H9 (cell line): ENCODE data around the gene ESRRB. TPM values are rescaled to one million over a fixed set of nuclear protein-coding genes. Genes with fewer than 3 reads are reported as not detected.

ENCODE experiments used
- DNase-seq: peaks from one replicate; pipeline ENCODE4 v3.0.0-alpha.2; 2017
- H2AFZ ChIP-seq: one replicate; pipeline ENCODE4 v1.6.1; 2013; ENCODE audit warnings: mild to moderate bottlenecking, low read length, control low read depth, moderate library complexity
- H2AK5ac ChIP-seq: 2 replicates; pipeline ENCODE4 v1.6.1; 2013; ENCODE audit warnings: low read length, control low read depth, mixed read lengths; ENCODE audit not compliant: insufficient read length
- H2BK120ac ChIP-seq: one replicate; pipeline ENCODE4 v1.6.1; 2013; ENCODE audit warnings: low read depth, mild to moderate bottlenecking, low read length, control low read depth, inconsistent platforms; ENCODE audit not compliant: poor library complexity, severe bottlenecking
- H2BK12ac ChIP-seq: 2 replicates; pipeline ENCODE4 v1.6.1; 2013; ENCODE audit warnings: low read length, control low read depth, mixed read lengths, low read depth; ENCODE audit not compliant: insufficient read length
- H2BK15ac ChIP-seq: 2 replicates; pipeline ENCODE4 v1.6.1; 2013; ENCODE audit warnings: low read depth, low read length, control low read depth
- H2BK20ac ChIP-seq: one replicate; pipeline ENCODE4 v1.6.1; 2013; ENCODE audit warnings: low read depth, mild to moderate bottlenecking, low read length, control low read depth, inconsistent platforms; ENCODE audit not compliant: poor library complexity, severe bottlenecking
- H2BK5ac ChIP-seq: 2 replicates; pipeline ENCODE4 v1.6.1; 2013; ENCODE audit warnings: low read length, control low read depth, mixed read lengths; ENCODE audit not compliant: insufficient read length
- H3K14ac ChIP-seq: 2 replicates; pipeline ENCODE4 v1.6.1; 2013; ENCODE audit warnings: low read length, control low read depth; ENCODE audit not compliant: insufficient read depth
- H3K18ac ChIP-seq: 2 replicates; pipeline ENCODE4 v1.6.1; 2013; ENCODE audit warnings: low read depth, mild to moderate bottlenecking, mixed read lengths, low read length, control low read depth; ENCODE audit not compliant: insufficient read length
- H3K23ac ChIP-seq: 2 replicates; pipeline ENCODE4 v1.6.1; 2013; ENCODE audit warnings: low read length, control low read depth, mixed read lengths, low read depth; ENCODE audit not compliant: insufficient read length
- H3K23me2 ChIP-seq: 2 replicates; pipeline ENCODE4 v1.6.1; 2013; ENCODE audit warnings: low read depth, mild to moderate bottlenecking, mixed read lengths, low read length, control low read depth; ENCODE audit not compliant: insufficient read length, poor library complexity, severe bottlenecking
- H3K27ac ChIP-seq: 2 replicates; pipeline ENCODE4 v1.5.1; 2013; ENCODE audit warnings: low read length, control low read depth, mixed read lengths, low read depth; ENCODE audit not compliant: insufficient read length
- H3K27me3 ChIP-seq: 2 replicates; pipeline ENCODE4 v1.6.1; 2013; ENCODE audit warnings: low read length, control low read depth, inconsistent platforms; ENCODE audit not compliant: insufficient read depth
- H3K4ac ChIP-seq: 2 replicates; pipeline ENCODE4 v1.6.1; 2013; ENCODE audit warnings: low read depth, mild to moderate bottlenecking, control low read depth, inconsistent platforms, low read length, moderate library complexity
- H3K4me1 ChIP-seq: 2 replicates; pipeline ENCODE4 v1.6.1; 2013; ENCODE audit warnings: low read length, control low read depth, inconsistent platforms; ENCODE audit not compliant: insufficient read depth
- H3K4me2 ChIP-seq: 2 replicates; pipeline ENCODE4 v1.6.1; 2013; ENCODE audit warnings: low read length, control low read depth, mixed read lengths; ENCODE audit not compliant: insufficient read length, insufficient read depth
- H3K56ac ChIP-seq: 2 replicates; pipeline ENCODE4 v1.6.1; 2013; ENCODE audit warnings: low read depth, mild to moderate bottlenecking, mixed read lengths, low read length, control low read depth; ENCODE audit not compliant: insufficient read length
- H3K79me1 ChIP-seq: 2 replicates; pipeline ENCODE4 v1.6.1; 2013; ENCODE audit warnings: low read depth, mild to moderate bottlenecking, moderate library complexity, low read length, control low read depth, inconsistent platforms; ENCODE audit not compliant: insufficient read depth, poor library complexity, severe bottlenecking
- H3K79me2 ChIP-seq: 2 replicates; pipeline ENCODE4 v1.6.1; 2013; ENCODE audit warnings: low read length, control low read depth, inconsistent platforms; ENCODE audit not compliant: insufficient read depth
- H3K9ac ChIP-seq: 2 replicates; pipeline ENCODE4 v1.6.1; 2013; ENCODE audit warnings: low read length, control low read depth, mixed read lengths; ENCODE audit not compliant: insufficient read length; ENCODE audit errors: extremely low read depth
- H3K9me3 ChIP-seq: one replicate; pipeline ENCODE4 v1.6.1; 2013; ENCODE audit warnings: low read depth, low read length, inconsistent platforms; ENCODE audit not compliant: control insufficient read depth
- H3T11ph ChIP-seq: one replicate; pipeline ENCODE4 v1.6.1; 2013; ENCODE audit warnings: mild to moderate bottlenecking, low read length, control low read depth, inconsistent platforms
- H4K20me1 ChIP-seq: one replicate; pipeline ENCODE4 v1.6.1; 2013; ENCODE audit not compliant: control insufficient read depth, insufficient read length, insufficient read depth
- H4K5ac ChIP-seq: 2 replicates; pipeline ENCODE4 v1.6.1; 2013; ENCODE audit warnings: low read depth, mild to moderate bottlenecking, mixed read lengths, low read length, control low read depth; ENCODE audit not compliant: insufficient read length
- H4K8ac ChIP-seq: replicated peaks from 2 replicates; pipeline ENCODE4 v1.6.1; 2013; ENCODE audit warnings: low read length, control low read depth, mixed read lengths, low read depth; ENCODE audit not compliant: insufficient read length
- H4K91ac ChIP-seq: 2 replicates; pipeline ENCODE4 v1.6.1; 2013; ENCODE audit warnings: low read depth, mild to moderate bottlenecking, moderate library complexity, mixed read lengths, low read length, control low read depth; ENCODE audit not compliant: insufficient read length
- H3K27ac Mint-ChIP-seq, 3 experiments: 2 replicates in 2 of 3; 3 replicates in 1 of 3; pipeline ENCODE4 v1.8.0; 2020 to 2021; ENCODE audit warnings: mixed read lengths in 3 of 3, mild to moderate bottlenecking in 1 of 3, moderate library complexity in 1 of 3
- H3K27me3 Mint-ChIP-seq: 2 replicates; pipeline ENCODE4 v1.8.0; 2021; ENCODE audit warnings: low read depth, mild to moderate bottlenecking, moderate library complexity, mixed read lengths
- H3K36me3 Mint-ChIP-seq, 3 experiments: 2 replicates in 2 of 3; 3 replicates in 1 of 3; pipeline ENCODE4 v1.8.0; 2020 to 2021; ENCODE audit warnings: low read depth in 3 of 3, mixed read lengths in 3 of 3; ENCODE audit not compliant: insufficient read depth in 1 of 3
- H3K4me1 Mint-ChIP-seq, 2 experiments: 2 replicates each; pipeline ENCODE4 v1.8.0; 2020; ENCODE audit warnings: mixed read lengths in 2 of 2
- H3K4me3 Mint-ChIP-seq, 2 experiments: 2 replicates in 1 of 2; 3 replicates in 1 of 2; pipeline ENCODE4 v1.8.0; 2020 to 2021; ENCODE audit warnings: mild to moderate bottlenecking in 2 of 2, mixed read lengths in 2 of 2, moderate library complexity in 1 of 2
- H3K9me3 Mint-ChIP-seq, 2 experiments: 2 replicates in 1 of 2; 3 replicates in 1 of 2; pipeline ENCODE4 v1.8.0; 2020; ENCODE audit warnings: mild to moderate bottlenecking in 2 of 2, mixed read lengths in 2 of 2, moderate library complexity in 1 of 2
- WGBS: extraction: QIAGEN DNeasy Blood & Tissue Kit; methylation state at CpG from one replicate; pipeline ENCODE4 v1.1.7; 2013; ENCODE audit warnings: missing lambda C conversion rate, low lambda C conversion rate, mixed read lengths; ENCODE audit not compliant: insufficient read length; ENCODE audit errors: extremely low coverage; 5-methylcytosine and 5-hydroxymethylcytosine counted together
- total RNA-seq: library from RNA; stranded (reverse); gene quantifications from 2 replicates; pipeline ENCODE4 v1.2.1, GENCODE V29; 2021
- TF ChIP-seq, protein P1 (sequence below): fragments of 200-600 bp; sonication (generic); conservative IDR thresholded peaks from 3 replicates; pipeline ENCODE4 v1.8.0; 2021; ENCODE audit warnings: antibody characterized with exemption, mild to moderate bottlenecking

Gene ESRRB
- total RNA-seq, 1 experiment from 2014 or later = 0.11 TPM

DNA sequence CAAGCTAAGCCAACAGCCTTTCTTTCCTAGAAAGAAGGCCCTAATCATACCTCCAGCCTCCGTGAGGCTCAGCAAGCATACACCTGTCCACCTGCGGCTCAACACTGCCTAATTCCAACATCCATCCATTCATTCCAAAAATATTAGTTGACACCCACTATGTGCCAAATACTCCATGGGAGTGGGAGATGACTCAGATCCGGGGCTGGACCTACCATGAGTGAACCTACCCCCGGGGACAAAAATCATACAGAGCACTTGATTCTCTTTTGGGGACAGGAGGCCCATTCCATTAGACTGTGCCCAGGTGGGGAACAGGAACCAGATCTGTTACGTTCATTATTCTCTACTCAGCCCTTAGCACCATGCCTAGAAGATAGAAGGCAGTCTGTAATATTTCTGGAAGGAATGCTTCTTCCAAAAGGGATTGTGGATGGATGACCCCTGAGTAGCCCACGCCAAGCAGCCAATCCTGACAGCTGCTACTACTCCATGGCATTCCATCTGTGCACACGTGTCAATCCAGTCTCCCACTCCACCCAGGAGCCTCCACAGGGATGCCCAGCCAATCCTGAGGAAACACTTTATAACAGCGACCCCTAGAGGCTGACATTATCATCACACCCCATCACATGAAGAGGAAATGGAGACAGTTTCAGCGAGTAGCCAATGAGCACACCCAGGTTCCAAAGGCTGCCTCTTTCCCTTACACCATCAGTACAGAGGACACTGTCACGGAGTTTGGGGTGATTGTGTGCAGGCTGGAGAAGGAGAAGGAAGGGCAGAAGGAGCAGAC is 170.7 kb downstream of the ESRRB start:
- no peak overlapping the region for H2BK12ac ChIP-seq
- no peak overlapping the region for H3T11ph ChIP-seq
- no peaks in the 10 kb centered on the region for H3K36me3 Mint-ChIP-seq
- no peaks in the 10 kb centered on the region for H3K79me1 ChIP-seq
- no peak overlapping the region for H3K27ac ChIP-seq
- H3K23me2 ChIP-seq = no peaks in the 10 kb centered on the region
- H2BK5ac ChIP-seq = no peak overlapping the region
- H3K14ac ChIP-seq = no peak overlapping the region
- H3K56ac ChIP-seq = no peak overlapping the region
- H4K91ac ChIP-seq = no peak overlapping the region
- no peaks in the 10 kb centered on the region for H3K9me3 ChIP-seq
- H3K79me2 ChIP-seq = no peaks in the 10 kb centered on the region
- H3K18ac ChIP-seq = no peak overlapping the region
- DNase-seq = peak; percentile 78
- no peaks in the 10 kb centered on the region for H3K27me3 Mint-ChIP-seq
- H3K4me1 ChIP-seq = peaks cover 3% of the 10 kb centered on the region; the same call in 1 of the 2 replicates
- H2AK5ac ChIP-seq = no peak overlapping the region
- no CpG with 5 or more reads among the region's 10 CpGs for WGBS
- no peak overlapping the region for H3K4ac ChIP-seq
- no peak overlapping the region for H2BK120ac ChIP-seq
- no peaks in the 10 kb centered on the region; a peak in 1 of 5 replicates for H3K9me3 Mint-ChIP-seq
- peaks cover 22 to 26% of the 10 kb centered on the region in 2 experiments for H3K4me1 Mint-ChIP-seq
- H4K20me1 ChIP-seq = no peaks in the 10 kb centered on the region
- no peak overlapping the region for H4K5ac ChIP-seq
- H4K8ac ChIP-seq = no peak overlapping the region
- TF ChIP-seq, protein P1, sequence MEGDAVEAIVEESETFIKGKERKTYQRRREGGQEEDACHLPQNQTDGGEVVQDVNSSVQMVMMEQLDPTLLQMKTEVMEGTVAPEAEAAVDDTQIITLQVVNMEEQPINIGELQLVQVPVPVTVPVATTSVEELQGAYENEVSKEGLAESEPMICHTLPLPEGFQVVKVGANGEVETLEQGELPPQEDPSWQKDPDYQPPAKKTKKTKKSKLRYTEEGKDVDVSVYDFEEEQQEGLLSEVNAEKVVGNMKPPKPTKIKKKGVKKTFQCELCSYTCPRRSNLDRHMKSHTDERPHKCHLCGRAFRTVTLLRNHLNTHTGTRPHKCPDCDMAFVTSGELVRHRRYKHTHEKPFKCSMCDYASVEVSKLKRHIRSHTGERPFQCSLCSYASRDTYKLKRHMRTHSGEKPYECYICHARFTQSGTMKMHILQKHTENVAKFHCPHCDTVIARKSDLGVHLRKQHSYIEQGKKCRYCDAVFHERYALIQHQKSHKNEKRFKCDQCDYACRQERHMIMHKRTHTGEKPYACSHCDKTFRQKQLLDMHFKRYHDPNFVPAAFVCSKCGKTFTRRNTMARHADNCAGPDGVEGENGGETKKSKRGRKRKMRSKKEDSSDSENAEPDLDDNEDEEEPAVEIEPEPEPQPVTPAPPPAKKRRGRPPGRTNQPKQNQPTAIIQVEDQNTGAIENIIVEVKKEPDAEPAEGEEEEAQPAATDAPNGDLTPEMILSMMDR = peak; percentile 90
- H2BK20ac ChIP-seq = no peak overlapping the region
- H2BK15ac ChIP-seq = no peak overlapping the region
- H3K23ac ChIP-seq = no peak overlapping the region
- no peak overlapping the region for H3K9ac ChIP-seq
- peak overlapping the region in 1 of 3 experiments; percentile 2; a peak in 1 of 7 replicates for H3K27ac Mint-ChIP-seq
- no peak overlapping the region for H2AFZ ChIP-seq
- no peak overlapping the region for H3K4me3 Mint-ChIP-seq
- no peak overlapping the region for H3K4me2 ChIP-seq
- no peaks in the 10 kb centered on the region for H3K27me3 ChIP-seq
